Epithelial cell of alveolus of lung (primary cell): ENCODE results near the gene NDST1. TPM values are rescaled to one million over a fixed set of nuclear protein-coding genes. Genes with fewer than 3 reads are reported as not detected.

Experiments used
- total RNA-seq: library from RNA; depleted of rRNA; stranded (reverse); fragments of >200 nt; gene quantifications from 2 replicates; pipeline ENCODE4 v1.2.1, GENCODE V29; 2015

Gene NDST1
- total RNA-seq = 76.7 and 92.8 TPM in 2 replicates

GRCh38 chr5:150507474-150508276, at the start of gene NDST1:
TSS of gene NDST1 (plus strand) at chr5:150508131. CDS start at chr5:150521255, 13,124 bp downstream.

Other genes with a start within 250 kb of the NDST1 start
- 0.80 TPM in 1 of 2 replicates, not detected in the other for gene CAMK2A, start 218.4 kb upstream of the NDST1 start, total RNA-seq
- gene ARSI, start 205.2 kb upstream of the NDST1 start, total RNA-seq = 14.1 and 19.5 TPM in 2 replicates
- 23.4 and 23.6 TPM in 2 replicates for gene TCOF1, start 150.4 kb upstream of the NDST1 start, total RNA-seq
- 1.7 and 5.4 TPM in 2 replicates for gene CD74, start 95.2 kb upstream of the NDST1 start, total RNA-seq
- gene RPS14, start 58.4 kb upstream of the NDST1 start, total RNA-seq = 3,859 and 4,461 TPM in 2 replicates
- gene SYNPO, start 132.5 kb downstream of the NDST1 start, total RNA-seq = 14.1 and 15.3 TPM in 2 replicates
- gene MYOZ3, start 153.1 kb downstream of the NDST1 start, total RNA-seq = 0.26 and 0.40 TPM in 2 replicates
- gene RBM22, start 192.9 kb downstream of the NDST1 start, total RNA-seq = 33.2 and 38.2 TPM in 2 replicates